Spleen (tissue), 11 donors: ENCODE results near the gene RESP18. TPM values are rescaled to one million over a fixed set of nuclear protein-coding genes. Genes with fewer than 3 reads are reported as not detected.

ENCODE experiments used
- DNase-seq: peaks from one replicate; pipeline ENCODE4 v3.0.0-alpha.2; 2020
- H3K27ac ChIP-seq, 8 donors: fragments of 200-600 bp; sonication (generic) in 7 of 8; 1 replicate in 4 of 8; 2 replicates in 4 of 8; pipeline versions ENCODE4 v1.5.0 to v1.8.0; 2016 to 2021; ENCODE audit warnings: inconsistent platforms in 4 of 8, mild to moderate bottlenecking in 4 of 8, moderate library complexity in 1 of 8
- H3K27me3 ChIP-seq, 7 donors: fragments of 200-600 bp; sonication (generic) in 6 of 7; replicated peaks in 1 of 7; 1 replicate in 4 of 7; 2 replicates in 3 of 7; pipeline versions ENCODE4 v1.5.0 to v1.8.0; 2016 to 2021; ENCODE audit warnings: inconsistent platforms in 3 of 7, mild to moderate bottlenecking in 1 of 7
- H3K36me3 ChIP-seq, 6 donors: fragments of 200-600 bp; sonication (generic) in 5 of 6; 1 replicate in 4 of 6; 2 replicates in 2 of 6; pipeline versions ENCODE4 v1.5.0 to v1.8.0; 2016 to 2021; ENCODE audit warnings: inconsistent platforms in 2 of 6
- H3K4me1 ChIP-seq, 6 donors: fragments of 200-600 bp; sonication (generic) in 5 of 6; 1 replicate in 3 of 6; 2 replicates in 3 of 6; pipeline versions ENCODE4 v1.5.0 to v1.8.0; 2016 to 2021; ENCODE audit warnings: inconsistent platforms in 3 of 6
- H3K4me3 ChIP-seq, 8 donors: fragments of 200-600 bp; sonication (generic) in 7 of 8; 1 replicate in 4 of 8; 2 replicates in 4 of 8; pipeline versions ENCODE4 v1.5.0 to v1.8.0; 2016 to 2021; ENCODE audit warnings: inconsistent platforms in 4 of 8, mild to moderate bottlenecking in 4 of 8, moderate library complexity in 2 of 8
- H3K9me3 ChIP-seq, 8 donors: fragments of 200-600 bp; sonication (generic) in 7 of 8; 1 replicate in 4 of 8; 2 replicates in 4 of 8; pipeline versions ENCODE4 v1.5.0 to v1.8.0; 2016 to 2021; ENCODE audit warnings: inconsistent platforms in 4 of 8
- CTCF ChIP-seq, 11 experiments: fragments of 200-600 bp in 7 of 11; fragments of 450-650 bp in 4 of 11; sonication (generic) in 4 of 11; IDR thresholded peaks in 8 of 11; conservative IDR thresholded peaks in 3 of 11; 1 replicate in 7 of 11; 2 replicates in 4 of 11; pipeline versions ENCODE4 v1.4.0 to v1.8.0; 2016 to 2021; ENCODE audit warnings: antibody characterized with exemption in 11 of 11, inconsistent platforms in 4 of 11, mild to moderate bottlenecking in 1 of 11
- POLR2A ChIP-seq, 3 donors: fragments of 450-650 bp; IDR thresholded peaks; one replicate each; pipeline ENCODE4 v1.5.1; 2017; ENCODE audit warnings: antibody characterized with exemption in 3 of 3, mild to moderate bottlenecking in 1 of 3
- POLR2AphosphoS5 ChIP-seq, 3 donors: sonication (generic); formaldehyde crosslinking; IDR thresholded peaks; one replicate each; pipeline ENCODE4 v1.5.1; 2017; ENCODE audit warnings: antibody characterized with exemption in 3 of 3
- WGBS, 5 donors: extraction: QIAGEN DNeasy Blood & Tissue Kit in 3 of 5; methylation state at CpG; one replicate each; pipeline versions ENCODE4 v1.1.5 to v1.1.7; 2013 to 2018; 5-methylcytosine and 5-hydroxymethylcytosine counted together
- intact Hi-C: fragments of 100-400 bp; cut with DNase I; formaldehyde crosslinking; loops from one replicate; pipeline ENCODE4 v1.15.0; 2023; ENCODE audit warnings: low total_unique reads
- polyA plus RNA-seq, 3 donors: library from polyadenylated mRNA; stranded (reverse); fragments of 200-250 nt; gene quantifications; one replicate each; pipeline ENCODE4 v1.2.1, GENCODE V29; 2013
- total RNA-seq, 7 donors: library from RNA; depleted of rRNA in 3 of 7; stranded (reverse); fragments of >200 nt in 3 of 7; fragmentation: NEBNext Ultra II Directional in 4 of 7; extraction: Animal tissue kit (Norgen Biotek cat#: 25700) in 4 of 7; gene quantifications; one replicate each; pipeline versions ENCODE4 v1.1.0 to v1.2.1, GENCODE V29; 2016 to 2021
- donor health status: healthy with polysubstance abuse.
- donor health status: DM: no; HTN: no; CAD: no; lungs with moderate emphysema.
- donor health status: DM: no; HTN: no; CAD: no.
- donor health status: Bipolar disorder and iron deficiency.
- donor health status: healthy.
- donor health status: DM: no; HTN: no; CAD: no.
- donor health status: DM: yes; HTN: yes; CAD: no.

The RESP18 gene
- total and polyA plus RNA-seq, 10 donors: 0.83 TPM; not detected in 9

GRCh38 chr2:219286436-219287115 is 46.0 kb downstream of the RESP18 start:
- Histone ChIP-seq H3K4me1 (peaks cover 0 to 46% (median 18%) of the 10 kb centered on the region in 6 donors), H3K27ac (peak overlapping the region in 2 of 8 donors; percentile 29 to 45), H3K4me3 (no peak overlapping the region), H3K36me3 (peaks cover 0 to 54% (median 44%) of the 10 kb centered on the region in 6 donors), H3K9me3 (no peaks in the 10 kb centered on the region), H3K27me3 (no peaks in the 10 kb centered on the region)
- intact Hi-C loops: no loop called here
- TF ChIP-seq POLR2AphosphoS5 (IDR thresholded peaks at IDR 0.05) (peak in 2 of 3 donors; percentile 33 to 47), CTCF (IDR thresholded peaks at IDR 0.05 in 8 of 11, conservative IDR thresholded peaks at IDR 0.05 in 3 of 11) (no peak)
- DNase-seq: peak; percentile 74
- WGBS, 5 donors: 75 to 87% (median 81%) methylated on average over 8 to 12 of the region's 12 CpGs

GRCh38 chr2:219285894-219286425 is 46.6 kb downstream of the RESP18 start:
- Histone ChIP-seq H3K4me1 (peaks cover 0 to 53% (median 21%) of the 10 kb centered on the region in 6 donors), H3K27ac (peak overlapping the region in 2 of 8 donors; percentile 29 to 58), H3K36me3 (peaks cover 0 to 60% (median 47%) of the 10 kb centered on the region in 6 donors), H3K4me3 (no peak overlapping the region), H3K27me3 (no peaks in the 10 kb centered on the region), H3K9me3 (no peaks in the 10 kb centered on the region)
- 79 to 94% (median 89%) methylated on average over 14 to 17 of the region's 17 CpGs for WGBS, 5 donors
- TF ChIP-seq POLR2A (IDR thresholded peaks at IDR 0.05) (no peak), CTCF (IDR thresholded peaks at IDR 0.05 in 8 of 11, conservative IDR thresholded peaks at IDR 0.05 in 3 of 11) (no peak), POLR2AphosphoS5 (IDR thresholded peaks at IDR 0.05) (no peak)
- DNase-seq: no peak
- intact Hi-C loops: no loop called here

GRCh38 chr2:219285373-219285735 is 47.2 kb downstream of the RESP18 start:
- intact Hi-C loops: no loop called here
- TF ChIP-seq POLR2AphosphoS5 (IDR thresholded peaks at IDR 0.05): no peak
- no peak for TF ChIP-seq POLR2A (IDR thresholded peaks at IDR 0.05)
- TF ChIP-seq CTCF (IDR thresholded peaks at IDR 0.05 in 8 of 11, conservative IDR thresholded peaks at IDR 0.05 in 3 of 11): no peak
- WGBS, 5 donors: 89 to 95% (median 93%) methylated on average over 11 to 12 of the region's 12 CpGs
- no peaks in the 10 kb centered on the region for H3K27me3 ChIP-seq
- H3K4me1 ChIP-seq: peaks cover 5 to 59% (median 27%) of the 10 kb centered on the region in 6 donors
- no peaks in the 10 kb centered on the region for H3K9me3 ChIP-seq
- peaks cover 0 to 66% (median 49%) of the 10 kb centered on the region in 6 donors for H3K36me3 ChIP-seq
- peak overlapping the region in 1 of 8 donors; percentile 58 for H3K27ac ChIP-seq
- no peak for DNase-seq
- no peak overlapping the region for H3K4me3 ChIP-seq
